Measurements from ENCODE around the gene PAF1. TPM values are rescaled to one million over a fixed set of nuclear protein-coding genes. Genes with fewer than 3 reads are reported as not detected.

Gene PAF1
- polyA plus RNA-seq, 1 donor (not counting 4 experiments of a cell fraction or from before 2014, with no cell fraction given) = 39.4 TPM

DNA sequence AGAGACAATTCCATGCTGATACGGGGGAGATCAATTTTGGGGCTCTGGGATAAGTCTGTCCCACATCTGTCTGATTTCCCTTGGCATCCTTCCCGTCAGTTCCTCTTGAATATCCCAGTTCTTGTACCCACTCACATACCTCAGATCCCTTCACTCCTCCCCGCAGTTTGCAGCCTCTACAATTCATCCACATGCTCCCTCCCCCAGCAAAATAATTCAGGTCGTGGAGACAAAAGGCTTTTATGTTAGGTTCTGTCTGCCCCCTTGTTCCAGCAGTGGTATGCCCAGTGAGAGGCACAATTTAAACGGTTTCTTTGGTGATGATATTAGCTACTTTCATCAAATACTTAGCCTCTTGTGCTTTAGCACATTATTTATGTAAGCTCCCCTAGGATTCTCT lies 35.3 kb upstream of the PAF1 start:
- H4K20me1 ChIP-seq (ENCODE audit: control insufficient read depth, extremely low read depth, insufficient read depth, low read length) = no peaks in the 10 kb centered on the region
- DNase-seq (ENCODE audit: low read depth, low spot score) = no peak
- no peaks in the 10 kb centered on the region for H3K9me3 ChIP-seq (ENCODE audit: control insufficient read depth, low read depth, low read length)
- H3K4me1 ChIP-seq (ENCODE audit: control insufficient read depth, extremely low read depth, insufficient read depth, low read length) = peaks cover 4% of the 10 kb centered on the region
- no peaks in the 10 kb centered on the region for H3K27me3 ChIP-seq (ENCODE audit: control insufficient read depth, extremely low read depth, insufficient read depth, low read length)
- no peak overlapping the region for H3K4me3 ChIP-seq (ENCODE audit: control insufficient read depth in 2 of 3, extremely low read depth in 1 of 3, insufficient read depth in 2 of 3, low read depth in 1 of 3, low read length in 3 of 3)
- peaks cover 3% of the 10 kb centered on the region for H3K9me1 ChIP-seq (ENCODE audit: control insufficient read depth, extremely low read depth, insufficient read depth, low read length)
- H3K79me2 ChIP-seq (ENCODE audit: control insufficient read depth, insufficient read depth, low read length) = no peaks in the 10 kb centered on the region
- no peak for FAIRE-seq
- H2AFZ ChIP-seq (ENCODE audit: control insufficient read depth, low read length) = no peak overlapping the region
- TF ChIP-seq EZH2 (IDR thresholded peaks at IDR 0.05; ENCODE audit: low read length) = no peak
- no peak for TF ChIP-seq CTCF (optimal IDR thresholded peaks at IDR 0.05 in 1 of 3, IDR thresholded peaks at IDR 0.05 in 1 of 3, conservative IDR thresholded peaks at IDR 0.05 in 1 of 3; ENCODE audit: extremely low read depth in 1 of 3, insufficient read depth in 2 of 3, low read length in 3 of 3)
- no peak overlapping the region for H3K9ac ChIP-seq (ENCODE audit: control insufficient read depth, extremely low read depth, insufficient read depth, low read length)
- H3K36me3 ChIP-seq (ENCODE audit: control insufficient read depth in 2 of 2, extremely low read depth in 1 of 2, insufficient read depth in 2 of 2, low read length in 2 of 2) = peaks cover 0 to 3% of the 10 kb centered on the region in 2 experiments
- H3K27ac ChIP-seq (ENCODE audit: control insufficient read depth, insufficient read depth, low read length) = no peak overlapping the region
- dilution Hi-C loops (cut with MboI; ENCODE audit: extremely low pct_ligation_motif_present, low sequenced_read_pairs) = no loop called here
- no peak overlapping the region for H3K4me2 ChIP-seq (ENCODE audit: control insufficient read depth, extremely low read depth, insufficient read depth, low read depth, low read length)

DNA sequence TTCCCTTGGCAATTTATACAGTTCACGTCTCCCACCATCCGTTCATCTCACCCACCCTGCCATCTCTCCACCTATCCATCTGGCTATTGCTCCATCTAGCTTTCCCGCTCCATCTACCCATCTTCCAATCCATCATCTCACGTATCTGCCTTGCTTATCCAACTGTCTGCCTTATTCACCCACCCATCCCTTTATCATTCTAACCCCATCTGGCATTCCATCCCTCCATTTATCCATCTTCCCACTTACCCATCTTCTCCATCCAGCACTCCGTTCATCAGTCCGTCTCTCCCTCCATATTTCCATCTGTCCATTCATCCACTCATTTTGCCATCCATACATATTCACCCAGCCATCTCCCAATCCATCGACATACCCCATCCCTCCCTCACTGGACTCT lies 34.8 kb upstream of the PAF1 start:
- TF ChIP-seq EZH2 (IDR thresholded peaks at IDR 0.05; ENCODE audit: low read length) = no peak
- no peak for TF ChIP-seq CTCF (optimal IDR thresholded peaks at IDR 0.05 in 1 of 3, IDR thresholded peaks at IDR 0.05 in 1 of 3, conservative IDR thresholded peaks at IDR 0.05 in 1 of 3; ENCODE audit: extremely low read depth in 1 of 3, insufficient read depth in 2 of 3, low read length in 3 of 3)
- H3K27ac ChIP-seq (ENCODE audit: control insufficient read depth, insufficient read depth, low read length) = no peak overlapping the region
- H3K27me3 ChIP-seq (ENCODE audit: control insufficient read depth, extremely low read depth, insufficient read depth, low read length) = no peaks in the 10 kb centered on the region

More for the DNA sequence above, 34.8 kb upstream of the PAF1 start:
- Histone ChIP-seq H3K9ac (ENCODE audit: control insufficient read depth, extremely low read depth, insufficient read depth, low read length) (no peak overlapping the region), H3K79me2 (ENCODE audit: control insufficient read depth, insufficient read depth, low read length) (no peaks in the 10 kb centered on the region), H3K9me1 (ENCODE audit: control insufficient read depth, extremely low read depth, insufficient read depth, low read length) (no peaks in the 10 kb centered on the region), H3K4me1 (ENCODE audit: control insufficient read depth, extremely low read depth, insufficient read depth, low read length) (no peaks in the 10 kb centered on the region), H3K9me3 (ENCODE audit: control insufficient read depth, low read depth, low read length) (no peaks in the 10 kb centered on the region), H4K20me1 (ENCODE audit: control insufficient read depth, extremely low read depth, insufficient read depth, low read length) (no peaks in the 10 kb centered on the region), H3K36me3 (ENCODE audit: control insufficient read depth in 2 of 2, extremely low read depth in 1 of 2, insufficient read depth in 2 of 2, low read length in 2 of 2) (peaks cover 0 to 3% of the 10 kb centered on the region in 2 experiments), H3K4me3 (ENCODE audit: control insufficient read depth in 2 of 3, extremely low read depth in 1 of 3, insufficient read depth in 2 of 3, low read depth in 1 of 3, low read length in 3 of 3) (no peak overlapping the region), H2AFZ (ENCODE audit: control insufficient read depth, low read length) (no peak overlapping the region), H3K4me2 (ENCODE audit: control insufficient read depth, extremely low read depth, insufficient read depth, low read depth, low read length) (no peak overlapping the region)
- DNase-seq (ENCODE audit: low read depth, low spot score) (no peak), FAIRE-seq (no peak)
- dilution Hi-C loops (cut with MboI; ENCODE audit: extremely low pct_ligation_motif_present, low sequenced_read_pairs) = no loop called here

All from keratinocyte (primary cell).